Kidney epithelial cell (primary cell): ENCODE results near the gene CLSTN2. TPM values are rescaled to one million over a fixed set of nuclear protein-coding genes. Genes with fewer than 3 reads are reported as not detected.

Experiments used
- DNase-seq: peaks from one replicate; pipeline ENCODE4 v3.0.0-alpha.2; 2010; ENCODE audit warnings: low read depth
- H3K27me3 ChIP-seq: 2 replicates; pipeline ENCODE4 v1.6.0; 2011; ENCODE audit warnings: low read length; ENCODE audit not compliant: control insufficient read depth, insufficient read depth
- H3K36me3 ChIP-seq: 2 replicates; pipeline ENCODE4 v1.5.1; 2011; ENCODE audit warnings: low read length; ENCODE audit not compliant: control insufficient read depth, insufficient read depth
- H3K4me3 ChIP-seq: 2 replicates; pipeline ENCODE4 v1.5.1; 2011; ENCODE audit warnings: low read depth, mild to moderate bottlenecking, control low read depth, low read length
- CTCF ChIP-seq: IDR thresholded peaks from 2 replicates; pipeline ENCODE4 v1.5.1; 2011; ENCODE audit warnings: mild to moderate bottlenecking, moderate library complexity, low read length, control low read depth, inconsistent platforms; ENCODE audit not compliant: insufficient read depth, poor library complexity, severe bottlenecking
- total RNA-seq: library from RNA; depleted of rRNA; stranded (reverse); fragments of >200 nt; gene quantifications from 2 replicates; pipeline ENCODE4 v1.2.3, GENCODE V29; 2015

Gene CLSTN2
- total RNA-seq, 1 donor from 2014 or later: 10.9 TPM

- Histone ChIP-seq H3K27me3 (no peaks in the 10 kb centered on the region), H3K36me3 (no peaks in the 10 kb centered on the region), H3K4me3 (no peak overlapping the region)
- no peak for TF ChIP-seq CTCF
- no peak for DNase-seq
Observed at GRCh38 chr3:140094487-140094886, 159.5 kb downstream of the CLSTN2 start.

- no peak overlapping the region for H3K4me3 ChIP-seq
- no peaks in the 10 kb centered on the region for H3K27me3 ChIP-seq
- TF ChIP-seq CTCF: no peak
- no peak for DNase-seq
- no peaks in the 10 kb centered on the region for H3K36me3 ChIP-seq
Observed at GRCh38 chr3:140096037-140096436, 161.1 kb downstream of the CLSTN2 start.

- TF ChIP-seq CTCF: no peak
- DNase-seq: no peak
- no peaks in the 10 kb centered on the region for H3K36me3 ChIP-seq
- H3K4me3 ChIP-seq: no peak overlapping the region
- no peaks in the 10 kb centered on the region for H3K27me3 ChIP-seq
Observed at GRCh38 chr3:140097874-140098635, 163.1 kb downstream of the CLSTN2 start.

GRCh38 chr3:140100479-140100878 lies 165.5 kb downstream of the CLSTN2 start:
- no peak for TF ChIP-seq CTCF
- DNase-seq: no peak
- no peaks in the 10 kb centered on the region for H3K36me3 ChIP-seq
- no peak overlapping the region for H3K4me3 ChIP-seq
- no peaks in the 10 kb centered on the region for H3K27me3 ChIP-seq

- H3K36me3 ChIP-seq: no peaks in the 10 kb centered on the region
- no peaks in the 10 kb centered on the region for H3K27me3 ChIP-seq
- no peak for TF ChIP-seq CTCF
- no peak for DNase-seq
- H3K4me3 ChIP-seq: no peak overlapping the region
Observed at GRCh38 chr3:140103166-140103565, 168.2 kb downstream of the CLSTN2 start.
